HK-2 (cell line): ENCODE measurements around the gene NFE2L1.
"Not testable (repeated sequence)": the region's sequence is repeated elsewhere in the genome, so short reads cannot be mapped to it uniquely, and the experiment has no call there.

ENCODE experiments used
- DNase-seq: peaks from one replicate; pipeline ENCODE4 v3.0.0-alpha.2; 2018; ENCODE audit not compliant: unreplicated experiment

The NFE2L1 gene

GRCh38 chr17:48047741-48048383 lies at the start of gene NFE2L1:
TSS of gene NFE2L1 (plus strand) at chr17:48048359. CDS start at chr17:48051119, 2,760 bp downstream.
- peak; percentile 99 for DNase-seq

- no peak for DNase-seq
Measured at GRCh38 chr17:47999582-47999981, 48.6 kb upstream of the NFE2L1 start.

DNA sequence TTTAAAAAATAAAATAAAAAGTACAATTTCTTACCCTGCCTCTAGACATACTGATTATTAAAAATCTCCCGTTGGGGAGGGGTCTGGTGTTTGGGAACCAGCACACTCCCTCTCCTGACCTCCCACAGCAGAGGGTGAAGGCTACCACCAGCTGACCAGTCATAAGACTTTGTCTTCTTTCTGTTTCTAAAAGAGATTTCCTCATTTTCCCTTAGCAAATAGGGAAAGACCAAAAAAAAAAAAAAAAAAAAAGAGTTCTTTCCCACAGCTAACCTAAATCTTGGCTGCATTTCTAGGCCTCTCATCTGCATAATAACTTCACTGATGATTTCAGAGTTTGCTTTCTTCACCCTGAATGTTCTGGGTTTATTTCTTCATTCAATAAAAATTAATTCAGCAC lies 47.0 kb upstream of the NFE2L1 start:
- no peak for DNase-seq

DNA sequence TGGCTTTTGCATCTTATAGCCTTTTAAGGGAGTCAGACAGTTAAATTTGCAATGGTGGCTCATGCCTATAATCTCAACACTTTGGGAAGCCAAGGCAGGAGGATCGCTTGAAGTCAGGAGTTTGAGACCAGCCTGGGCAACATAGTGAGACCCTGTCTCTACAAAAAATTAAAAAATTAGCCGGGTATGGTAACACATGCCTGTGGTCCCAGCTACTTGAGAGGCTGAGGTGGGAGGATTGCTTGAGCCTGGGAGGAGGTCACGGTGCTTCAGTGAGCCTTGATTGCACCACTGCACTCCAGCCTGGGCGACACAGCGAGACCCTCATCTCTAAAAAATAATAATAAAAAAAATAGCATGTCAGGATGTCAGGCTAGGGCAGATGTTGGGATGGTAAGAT lies 46.5 kb upstream of the NFE2L1 start:
- not testable (repeated sequence) for DNase-seq

GRCh38 chr17:48002266-48002915 lies 45.8 kb upstream of the NFE2L1 start:
- DNase-seq, result peak; percentile 23

DNA sequence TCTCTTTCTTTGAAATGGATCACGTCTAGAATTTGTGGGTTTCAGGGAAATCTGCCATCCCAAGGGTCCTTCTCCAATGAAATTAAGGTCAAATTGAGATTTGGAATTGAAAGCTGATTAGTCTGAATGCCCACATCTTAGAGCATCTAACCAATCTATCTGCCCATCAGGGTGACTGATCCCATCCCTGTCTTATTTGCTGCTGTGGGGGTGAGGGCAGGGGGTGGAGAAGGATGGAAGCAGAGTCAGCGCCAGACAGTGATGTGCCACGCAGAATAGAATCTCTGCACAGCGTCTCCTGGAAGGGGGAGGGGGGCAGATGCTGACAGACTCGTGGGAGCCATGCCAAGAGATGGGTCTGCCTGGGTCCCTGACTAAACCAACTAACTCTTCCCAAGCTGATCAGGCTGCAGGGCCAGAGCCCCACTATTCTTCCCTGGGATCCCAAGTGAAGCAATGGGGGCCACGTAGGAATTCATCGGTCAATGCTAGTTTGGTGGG lies 45.2 kb upstream of the NFE2L1 start:
- no peak for DNase-seq

- DNase-seq, result no peak
Measured at GRCh38 chr17:48003417-48004151, 44.6 kb upstream of the NFE2L1 start.

DNA sequence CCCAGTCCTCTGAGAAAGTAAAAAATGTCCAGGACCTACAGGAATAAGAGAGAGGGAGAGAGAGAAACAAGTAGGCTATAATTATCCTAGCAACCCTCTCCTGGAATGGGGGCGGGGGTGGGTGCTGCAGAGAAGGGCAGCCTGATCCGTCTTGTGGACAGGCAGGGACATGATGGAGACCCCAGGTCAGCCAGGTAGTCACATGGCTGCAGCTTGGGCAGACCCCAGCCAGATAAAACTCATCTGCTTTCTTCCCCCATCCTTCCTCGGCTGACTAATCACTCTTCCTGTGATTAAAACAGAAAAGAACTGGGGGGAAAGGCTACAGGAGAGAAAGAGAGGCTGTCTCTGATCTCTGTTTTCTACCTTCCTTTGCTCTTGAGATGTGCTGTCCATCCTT lies 43.2 kb upstream of the NFE2L1 start:
- DNase-seq, result no peak

- no peak for DNase-seq
Measured at GRCh38 chr17:48006936-48007709, 41.0 kb upstream of the NFE2L1 start.

GRCh38 chr17:48010193-48010592 lies 38.0 kb upstream of the NFE2L1 start:
- DNase-seq, result no peak

DNA sequence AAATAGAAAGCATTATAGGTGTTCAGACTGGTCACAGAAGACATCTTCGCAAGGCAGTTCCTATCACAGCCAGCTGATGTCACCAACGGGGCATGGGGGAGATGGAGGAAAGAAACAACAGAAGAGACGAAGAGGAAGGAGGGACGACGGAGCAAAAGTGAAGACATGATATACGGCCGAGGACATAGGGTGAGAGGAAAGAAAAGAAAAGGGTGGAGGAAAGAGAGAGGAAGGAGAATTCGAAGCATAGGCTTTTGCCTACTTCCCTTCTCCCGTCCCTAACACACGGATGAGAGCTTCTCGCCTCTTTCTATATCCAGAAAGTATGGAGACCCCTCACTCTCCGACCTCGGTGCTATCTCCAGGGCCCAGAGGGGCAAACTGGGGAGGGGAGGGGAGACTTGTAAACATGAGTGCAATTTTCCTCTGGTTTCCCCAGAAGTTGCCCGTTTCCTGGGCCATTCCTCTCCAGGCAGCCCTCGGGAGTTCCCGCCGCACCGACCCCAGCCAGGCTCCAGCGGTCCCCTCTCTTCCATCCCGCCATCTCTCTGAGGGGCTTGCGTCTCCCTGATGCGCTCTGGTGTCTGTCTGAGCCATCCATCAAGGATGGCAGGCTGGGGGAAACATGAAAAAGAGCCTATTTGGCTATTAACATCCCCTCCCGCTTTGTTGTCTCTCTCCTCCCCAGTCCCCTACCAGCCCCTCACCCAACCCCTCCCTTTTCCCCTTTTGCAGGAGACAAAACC lies 36.6 kb upstream of the NFE2L1 start:
- no peak for DNase-seq

GRCh38 chr17:48012151-48012520 lies 36.0 kb upstream of the NFE2L1 start:
- no peak for DNase-seq

- DNase-seq, result no peak
Measured at GRCh38 chr17:48012654-48013053, 35.5 kb upstream of the NFE2L1 start.

DNA sequence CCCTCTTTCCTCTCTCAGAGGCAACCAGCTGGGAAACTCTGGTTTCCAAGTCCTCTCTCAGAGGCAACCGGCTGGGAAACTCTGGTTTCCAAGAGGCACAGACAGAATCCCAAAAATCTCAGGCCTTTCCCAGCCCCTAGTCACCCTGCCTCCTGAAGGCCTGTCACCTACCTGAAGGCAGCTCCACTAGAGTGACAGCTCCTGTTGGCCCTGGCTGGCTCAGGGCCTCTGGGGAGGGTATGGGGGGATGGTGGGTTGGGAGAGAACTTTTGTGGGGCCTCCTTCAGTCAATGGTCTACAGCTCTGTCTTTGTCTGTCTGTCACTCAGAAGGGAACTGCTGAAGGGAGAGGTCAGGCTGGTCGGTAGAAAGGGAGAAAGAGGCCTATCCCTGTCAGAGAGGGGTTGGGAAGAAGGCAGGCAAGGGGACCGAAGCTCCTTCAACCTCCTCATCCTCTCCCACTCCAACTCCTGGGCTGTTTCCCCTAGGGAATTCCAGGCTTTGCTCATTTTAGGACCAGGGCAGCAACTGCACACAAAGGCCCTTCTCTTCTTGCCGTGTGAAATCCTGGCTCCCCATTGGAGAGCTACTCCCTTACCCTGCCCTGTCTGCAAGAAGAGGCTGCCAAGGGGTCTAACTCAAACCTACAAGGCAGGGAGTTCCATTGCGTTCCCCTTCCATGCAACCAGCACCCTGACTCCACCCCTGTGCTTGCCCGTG lies 34.1 kb upstream of the NFE2L1 start:
- no peak for DNase-seq

GRCh38 chr17:48014595-48015111 lies 33.5 kb upstream of the NFE2L1 start:
- DNase-seq, result no peak

GRCh38 chr17:48016112-48016511 lies 32.0 kb upstream of the NFE2L1 start:
- DNase-seq, result no peak

DNA sequence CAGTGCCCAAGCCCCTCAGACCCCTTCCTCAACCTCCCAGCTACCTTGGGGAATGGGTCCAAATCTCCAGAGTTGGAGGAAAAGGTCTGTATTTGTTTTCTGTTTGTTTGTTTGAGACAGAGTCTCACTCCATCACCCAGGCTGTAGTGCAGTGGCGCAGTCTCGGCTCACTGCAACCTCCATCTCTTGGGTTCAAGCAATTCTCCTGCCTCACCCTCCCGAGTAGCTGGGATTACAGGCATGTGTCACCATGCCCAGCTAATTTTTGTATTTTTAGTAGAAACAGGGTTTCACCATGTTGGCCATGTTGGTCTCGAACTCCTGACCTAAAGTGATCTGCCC lies 30.4 kb upstream of the NFE2L1 start:
- DNase-seq, result not testable (repeated sequence)

- no peak for DNase-seq
Measured at GRCh38 chr17:48021934-48022333, 26.2 kb upstream of the NFE2L1 start.

GRCh38 chr17:48022901-48023300 lies 25.3 kb upstream of the NFE2L1 start:
- DNase-seq, result no peak

- peak; percentile 87 for DNase-seq
Measured at GRCh38 chr17:48023400-48024148, 24.6 kb upstream of the NFE2L1 start.
